Myocyte (in vitro differentiated cells): ENCODE data around the gene OR1B1. TPM values are rescaled to one million over a fixed set of nuclear protein-coding genes. Genes with fewer than 3 reads are reported as not detected.
"Not testable (repeated sequence)": the region's sequence is repeated elsewhere in the genome, so short reads cannot be mapped to it uniquely, and the experiment has no call there.

Experiments used
- DNase-seq: peaks from one replicate; pipeline ENCODE4 v3.0.0-alpha.2; 2012; ENCODE audit warnings: low read depth
- polyA plus RNA-seq: library from polyadenylated mRNA; unstranded; fragments of >200 nt; gene quantifications from one replicate; pipeline ENCODE4 v1.2.1, GENCODE V29; 2012; ENCODE audit warnings: missing spikeins
- total RNA-seq: library from RNA; depleted of rRNA; stranded (reverse); fragments of >200 nt; gene quantifications from 2 replicates; pipeline ENCODE4 v1.2.3, GENCODE V29; 2014

OR1B1 gene
- total RNA-seq: not detected in 2 replicates
- polyA plus RNA-seq: not detected

DNA sequence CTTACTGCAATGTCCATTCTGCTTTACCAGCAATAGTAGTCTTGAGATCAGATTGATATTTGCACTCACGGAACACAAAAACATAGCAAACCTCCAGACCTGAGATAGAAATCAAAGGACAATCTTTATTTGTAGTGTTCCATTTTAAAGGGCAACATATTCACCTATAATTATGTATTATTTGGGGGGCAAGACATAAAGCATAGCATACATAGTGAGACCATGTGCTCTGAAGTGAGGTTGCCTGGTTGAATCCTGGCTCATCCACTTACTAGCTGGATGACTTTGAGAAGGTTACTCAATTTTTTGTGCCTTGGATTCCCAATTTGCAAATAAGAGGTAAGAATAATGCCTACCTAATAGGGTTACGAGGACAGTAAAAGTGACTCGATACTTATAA, at the start of gene OR1B1:
Gene OR1B1 (minus strand): TSS at position 101 of the 400 bp plus-strand sequence.
- no peak for DNase-seq

GRCh38 chr9:122695696-122696095, 38.3 kb upstream of the OR1B1 start:
- no peak for DNase-seq

DNA sequence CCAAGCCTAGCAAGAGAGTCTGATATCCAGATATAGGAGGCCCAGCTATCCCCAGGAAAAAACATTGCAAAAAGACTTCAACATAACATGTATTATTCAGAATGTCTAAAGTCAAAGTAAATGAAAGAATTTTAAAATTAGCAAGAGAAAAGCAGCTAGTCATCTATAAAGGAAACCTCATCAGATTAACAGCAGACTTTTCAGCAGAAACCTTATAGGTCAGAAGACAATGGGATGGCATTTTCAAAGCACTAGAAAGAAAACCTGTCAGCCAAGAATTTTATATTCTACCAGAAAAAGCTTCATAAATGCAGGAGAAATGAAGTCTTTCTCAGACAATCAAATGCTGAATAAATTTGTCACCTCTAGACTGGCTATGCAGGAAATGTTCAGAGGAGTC, 27.4 kb upstream of the OR1B1 start:
- no peak for DNase-seq

DNA sequence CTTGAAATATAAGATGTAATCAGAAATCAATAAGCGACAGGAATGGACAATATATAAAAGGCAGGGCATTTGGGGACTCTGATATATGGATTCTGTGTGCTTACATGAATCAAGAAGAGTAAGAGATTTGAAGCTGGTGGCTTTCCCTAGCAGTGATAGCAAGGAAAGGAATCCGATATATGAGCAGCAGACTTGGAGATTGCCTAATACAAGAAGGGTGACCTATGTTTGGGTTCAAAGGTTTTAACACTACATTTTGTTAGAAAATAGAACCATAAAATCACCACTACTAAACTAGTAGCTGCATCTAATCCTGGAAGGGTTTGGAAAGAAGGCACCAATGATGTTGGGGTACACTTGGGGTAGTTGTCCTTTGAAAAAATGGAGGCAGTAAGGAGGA, 15.1 kb upstream of the OR1B1 start:
- no peak for DNase-seq

DNA sequence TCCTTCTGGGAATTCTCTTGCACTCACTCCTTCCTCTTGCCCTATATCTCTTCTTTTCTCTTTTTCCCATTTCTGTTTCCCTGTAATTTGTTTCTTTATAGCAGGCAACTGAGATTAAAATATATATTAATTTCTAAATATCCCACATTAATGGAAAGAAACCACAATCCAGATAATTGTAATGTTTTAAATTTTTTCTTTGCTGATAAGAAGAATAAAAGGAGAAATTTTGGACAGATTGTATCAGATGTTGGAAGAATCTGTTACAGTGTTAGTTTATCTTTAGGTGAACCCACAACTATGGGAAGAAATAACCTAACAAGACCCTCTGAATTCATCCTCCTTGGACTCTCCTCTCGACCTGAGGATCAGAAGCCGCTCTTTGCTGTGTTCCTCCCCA, 4.0 kb upstream of the OR1B1 start, which contains the start of gene OR1L1:
Gene OR1L1 (plus strand): TSS at position 301 of the 400 bp plus-strand sequence. CDS start 0 bp downstream, at position 301.
- no peak for DNase-seq

DNA sequence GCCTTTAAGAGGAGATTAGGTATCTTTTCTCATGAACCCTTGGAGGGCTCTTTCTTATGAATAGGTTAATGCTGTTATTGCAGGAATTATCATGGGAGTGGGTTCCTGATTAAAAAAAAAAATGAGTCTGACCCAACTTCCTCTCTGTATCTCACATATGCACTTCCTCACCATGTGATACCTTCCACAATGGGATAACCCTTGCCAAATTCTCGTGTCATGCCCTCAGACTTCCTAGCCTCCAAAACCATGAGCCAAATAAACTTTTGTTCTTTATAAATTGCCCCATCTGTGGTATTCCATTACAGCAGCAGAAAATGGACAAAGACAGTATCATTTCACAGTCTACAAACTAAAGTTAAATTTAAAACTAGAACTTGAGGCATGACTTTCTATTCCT, 1.0 kb downstream of the OR1B1 start:
- no peak for DNase-seq

GRCh38 chr9:122642226-122642625, 15.2 kb downstream of the OR1B1 start:
- peak; percentile 28 for DNase-seq

- DNase-seq: no peak
These were observed 37.4 kb downstream of the OR1B1 start for GRCh38 chr9:122619996-122620395.

- no peak for DNase-seq
These were observed 43.1 kb downstream of the OR1B1 start, which contains the start of gene OR1Q1 for GRCh38 chr9:122614362-122614761. TSS of gene OR1Q1 (plus strand) at chr9:122614738. CDS start at chr9:122614738, 0 bp downstream.

- DNase-seq: no peak
These were observed 47.6 kb downstream of the OR1B1 start for GRCh38 chr9:122609804-122610203.

DNA sequence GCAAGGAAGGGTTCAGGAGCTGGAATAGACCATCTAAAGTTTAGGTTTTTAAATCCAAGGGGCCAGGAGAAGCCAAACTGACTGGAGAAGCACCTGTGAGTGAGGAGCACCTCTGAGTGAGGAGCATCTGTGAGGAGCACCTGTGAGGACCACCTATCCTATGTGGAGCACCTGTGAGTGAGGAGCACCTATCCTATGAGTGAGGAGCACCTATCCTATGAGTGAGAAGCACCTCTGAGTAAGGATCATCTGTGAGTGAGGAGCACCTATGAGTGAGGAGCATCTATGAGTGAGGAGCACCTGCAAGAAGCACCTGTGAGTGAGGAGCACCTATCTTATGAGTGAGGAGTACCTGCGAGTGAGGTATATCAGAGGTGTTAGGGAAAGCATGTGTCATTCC, 50.8 kb downstream of the OR1B1 start:
- DNase-seq: no peak

DNA sequence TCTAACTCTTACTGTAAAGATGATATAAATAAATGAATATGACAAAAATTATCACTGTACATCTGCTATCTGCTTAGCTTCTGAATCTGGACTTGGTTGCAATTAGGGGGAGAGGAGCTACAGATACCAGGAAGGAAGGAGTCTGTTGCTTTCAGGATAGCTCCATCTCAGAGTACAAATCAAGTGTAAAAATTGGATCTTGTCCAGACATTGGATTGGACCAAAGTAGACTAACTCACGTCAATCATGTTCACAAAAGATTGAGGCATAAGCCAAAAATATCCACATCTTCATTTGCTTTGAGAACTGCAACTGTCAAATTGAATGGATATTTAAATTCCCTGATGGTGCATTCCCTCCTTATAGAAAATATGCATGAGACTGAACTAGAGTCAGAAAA, 51.7 kb downstream of the OR1B1 start:
- no peak for DNase-seq

- DNase-seq: not testable (repeated sequence)
These were observed 74.1 kb downstream of the OR1B1 start, which contains the start of gene OR1L8 for GRCh38 chr9:122583284-122583683. TSS of gene OR1L8 (minus strand) at chr9:122583384. CDS start at chr9:122568477, 14,907 bp downstream.

DNA sequence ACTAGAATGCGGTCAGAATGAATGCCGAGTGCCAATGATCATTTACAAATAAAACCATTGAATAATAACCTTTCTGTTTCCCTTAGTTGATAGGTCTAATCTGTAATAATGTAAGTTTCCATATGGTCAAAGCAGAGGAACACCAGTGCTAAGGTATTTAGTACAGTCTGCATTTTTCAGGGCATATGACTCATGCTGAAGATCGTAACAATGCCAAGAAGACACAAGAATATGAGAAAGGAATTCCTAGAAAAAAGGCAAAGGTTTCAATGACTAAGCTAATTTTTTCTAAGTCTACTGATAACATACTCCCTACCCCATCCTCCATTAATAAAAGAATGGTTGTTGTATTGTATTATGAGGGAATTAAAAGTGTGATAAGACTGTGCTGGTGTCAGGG, 77.1 kb downstream of the OR1B1 start:
- DNase-seq: peak; percentile 5

DNA sequence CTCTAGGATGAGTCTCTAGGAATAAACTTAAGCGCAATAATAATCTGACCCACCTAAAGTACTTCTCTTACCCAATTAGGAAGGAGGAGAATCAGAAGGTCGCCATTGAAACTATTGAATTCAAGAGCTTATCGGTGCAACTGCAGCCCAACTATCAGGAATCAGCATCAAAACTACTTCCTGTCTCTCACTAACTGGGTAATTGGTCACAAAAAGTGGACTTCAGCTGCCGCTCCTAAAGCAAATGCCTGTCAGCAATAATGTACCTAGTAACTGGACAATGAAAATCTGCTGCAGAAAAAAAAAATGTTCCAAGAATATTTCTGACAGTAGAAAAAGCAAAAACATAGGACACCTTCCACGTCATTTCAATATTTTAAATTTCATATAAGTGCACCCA, 77.6 kb downstream of the OR1B1 start:
- DNase-seq: no peak

Other genes with a start within 250 kb of the OR1B1 start
- not detected in 2 replicates for gene OR1J1, start 179.7 kb downstream of the OR1B1 start, total RNA-seq
- not detected in 2 replicates for gene OR1J2, start 146.8 kb downstream of the OR1B1 start, total RNA-seq
- not detected in 2 replicates for gene OR1J4, start 138.5 kb downstream of the OR1B1 start, total RNA-seq
- gene OR1N1, start 130.3 kb downstream of the OR1B1 start, total RNA-seq: not detected in 2 replicates
- gene OR1N2, start 104.5 kb downstream of the OR1B1 start, total RNA-seq: not detected in 2 replicates
- gene OR1L8, start 74.2 kb downstream of the OR1B1 start, total RNA-seq: not detected in 2 replicates
- gene OR1Q1, start 42.9 kb downstream of the OR1B1 start, total RNA-seq: not detected in 2 replicates
- not detected in 2 replicates for gene OR1L1, start 4.1 kb upstream of the OR1B1 start, total RNA-seq
- not detected in 2 replicates for gene OR1L3, start 17.5 kb upstream of the OR1B1 start, total RNA-seq
- gene OR1L4, start 66.4 kb upstream of the OR1B1 start, total RNA-seq: not detected in 2 replicates
- not detected in 2 replicates for gene OR1L6, start 84.7 kb upstream of the OR1B1 start, total RNA-seq
- gene OR5C1, start 131.3 kb upstream of the OR1B1 start, total RNA-seq: not detected in 2 replicates
- not detected in 2 replicates for gene OR1K1, start 142.5 kb upstream of the OR1B1 start, total RNA-seq
- 15.1 and 17.6 TPM in 2 replicates for gene PDCL, start 171.0 kb upstream of the OR1B1 start, total RNA-seq
- gene RC3H2, start 247.7 kb upstream of the OR1B1 start, total RNA-seq: 89.2 and 130 TPM in 2 replicates